Measurements from ENCODE around the gene RFX8. TPM values are rescaled to one million over a fixed set of nuclear protein-coding genes. Genes with fewer than 3 reads are reported as not detected.

Gene RFX8
- 0.46 and 1.00 TPM in 2 replicates for total RNA-seq
- 0.16 and 0.21 TPM in 2 replicates for polyA plus RNA-seq
- polyA plus RNA-seq (2011; cell fraction: cytosol; rRNA removed): 0.05 TPM in 1 of 2 replicates, not detected in the other
- polyA plus RNA-seq (2011; cell fraction: nucleus; rRNA removed): 0.88 and 1.2 TPM in 2 replicates
- polyA plus RNA-seq (2012): 0.09 TPM in 1 of 2 replicates, not detected in the other
- 0.32 TPM in 1 of 2 replicates, not detected in the other for polyA minus RNA-seq
- not detected for polyA minus RNA-seq (2011; cell fraction: cytosol; rRNA and poly(A)+ RNA removed)
- 0.29 TPM in 1 of 2 replicates, not detected in the other for polyA minus RNA-seq (2011; cell fraction: nucleus; rRNA and poly(A)+ RNA removed)
- percentile 31 among the genes with signal in this experiment for Bru-seq, nascent RNA
- BruChase-seq, experiment 1, labeled RNA remaining after a 6-hour chase: percentile 25 among the genes with signal in this experiment
- percentile 30 among the genes with signal in this experiment for BruChase-seq, experiment 2, labeled RNA remaining after a 2-hour chase
- long read RNA-seq, partial matches to known transcripts: 0 of 2 reads
- long read RNA-seq, other reads (novel, unspliced or antisense): 2 of 2 reads

GRCh38 chr2:101474731-101475384 lies at the start of gene RFX8:
TSS of gene RFX8 (minus strand) at chr2:101475112. CDS start at chr2:101466848, 8,264 bp downstream.
- ChIA-PET POLR2A (no interaction called here), CTCF (interaction anchor here (1.3 to 2.3 kb wide), 4 partner anchors 9 to 357 kb away, joined by 4 to 5 read pairs (median 4); no protein-coding TSS in a partner anchor)
- Histone ChIP-seq H2AFZ (ENCODE audit: low read depth, low read length) (peak within 1 kb of the TSS; percentile 84), H3K4me3 (replicated peaks in 1 of 3; ENCODE audit: insufficient read depth in 1 of 3, low read depth in 1 of 3, low read length in 3 of 3) (peak within 1 kb of the TSS; percentile 9 to 12 (median 10)), H3K9me3 (replicated peaks; ENCODE audit: control insufficient read depth, insufficient read depth, low read length) (no peaks in the 10 kb centered on the region), H3K9me1 (replicated peaks; ENCODE audit: control insufficient read depth, extremely low read depth, insufficient read depth, low read length) (no peaks in the 10 kb centered on the region), H3K36me3 (ENCODE audit: control insufficient read depth in 2 of 2, extremely low read depth in 1 of 2, insufficient read depth in 2 of 2, low read length in 2 of 2) (no peaks in the 10 kb centered on the region), H3K4me1 (ENCODE audit: control insufficient read depth, extremely low read depth, insufficient read depth, low read length) (peaks cover 7% of the 10 kb centered on the region), H3K4me2 (ENCODE audit: insufficient read depth, low read length) (peak within 1 kb of the TSS; percentile 48), H3K27me3 (ENCODE audit: control insufficient read depth in 2 of 2, insufficient read depth in 2 of 2, low read length in 2 of 2) (no peaks in the 10 kb centered on the region), H3K27ac (ENCODE audit: insufficient read depth, low read depth, low read length) (no peak within 1 kb of the TSS), H3K9ac (replicated peaks; ENCODE audit: extremely low read depth, insufficient read depth, low read length) (peak within 1 kb of the TSS; percentile 26), H4K20me1 (replicated peaks; ENCODE audit: control insufficient read depth, extremely low read depth, insufficient read depth, low read length) (no peaks in the 10 kb centered on the region), H3K79me2 (ENCODE audit: control insufficient read depth, insufficient read depth, low read length) (no peaks in the 10 kb centered on the region)
- intact Hi-C loops (cut with micrococcal nuclease): no loop called here
- FAIRE-seq (no peak), DNase-seq (ENCODE audit: low read depth, low spot score) (no peak)
- dilution Hi-C loops (cut with MboI; ENCODE audit: extremely low pct_ligation_motif_present, low sequenced_read_pairs): no loop called here
- BruUV-seq (replicated peaks): no TSS peak
- TF ChIP-seq POLR2A (IDR thresholded peaks at IDR 0.05; ENCODE audit: low read depth, low read length) (no peak), POLR2AphosphoS5 (IDR thresholded peaks at IDR 0.05; ENCODE audit: insufficient read depth, low read depth, low read length) (no peak), JUN (IDR thresholded peaks at IDR 0.05; ENCODE audit: borderline replicate concordance, insufficient read depth, insufficient read length, low read depth) (no peak), EZH2 (IDR thresholded peaks at IDR 0.05; ENCODE audit: borderline replicate concordance, low read depth, low read length, severe bottlenecking) (no peak), GATA2 (IDR thresholded peaks at IDR 0.05; ENCODE audit: insufficient read depth, insufficient read length, low read depth, low read length) (no peak), MYC (IDR thresholded peaks at IDR 0.05; ENCODE audit: low read depth, low read length) (no peak), FOS (IDR thresholded peaks at IDR 0.05; ENCODE audit: borderline replicate concordance, insufficient read depth, low read length) (no peak)
- TF ChIP-seq, protein P1, sequence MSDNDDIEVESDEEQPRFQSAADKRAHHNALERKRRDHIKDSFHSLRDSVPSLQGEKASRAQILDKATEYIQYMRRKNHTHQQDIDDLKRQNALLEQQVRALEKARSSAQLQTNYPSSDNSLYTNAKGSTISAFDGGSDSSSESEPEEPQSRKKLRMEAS (IDR thresholded peaks at IDR 0.05; ENCODE audit: insufficient read depth, insufficient read length): no peak
- TF ChIP-seq, protein P2, sequence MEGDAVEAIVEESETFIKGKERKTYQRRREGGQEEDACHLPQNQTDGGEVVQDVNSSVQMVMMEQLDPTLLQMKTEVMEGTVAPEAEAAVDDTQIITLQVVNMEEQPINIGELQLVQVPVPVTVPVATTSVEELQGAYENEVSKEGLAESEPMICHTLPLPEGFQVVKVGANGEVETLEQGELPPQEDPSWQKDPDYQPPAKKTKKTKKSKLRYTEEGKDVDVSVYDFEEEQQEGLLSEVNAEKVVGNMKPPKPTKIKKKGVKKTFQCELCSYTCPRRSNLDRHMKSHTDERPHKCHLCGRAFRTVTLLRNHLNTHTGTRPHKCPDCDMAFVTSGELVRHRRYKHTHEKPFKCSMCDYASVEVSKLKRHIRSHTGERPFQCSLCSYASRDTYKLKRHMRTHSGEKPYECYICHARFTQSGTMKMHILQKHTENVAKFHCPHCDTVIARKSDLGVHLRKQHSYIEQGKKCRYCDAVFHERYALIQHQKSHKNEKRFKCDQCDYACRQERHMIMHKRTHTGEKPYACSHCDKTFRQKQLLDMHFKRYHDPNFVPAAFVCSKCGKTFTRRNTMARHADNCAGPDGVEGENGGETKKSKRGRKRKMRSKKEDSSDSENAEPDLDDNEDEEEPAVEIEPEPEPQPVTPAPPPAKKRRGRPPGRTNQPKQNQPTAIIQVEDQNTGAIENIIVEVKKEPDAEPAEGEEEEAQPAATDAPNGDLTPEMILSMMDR (IDR thresholded peaks at IDR 0.05; ENCODE audit: extremely low read depth in 1 of 2, insufficient read depth in 1 of 2, low read depth in 1 of 2, low read length in 2 of 2): no peak

Data from endothelial cell of umbilical vein (primary cell).